Measurements from ENCODE around the gene CST6. TPM values are rescaled to one million over a fixed set of nuclear protein-coding genes. Genes with fewer than 3 reads are reported as not detected.

The CST6 gene
- total and polyA plus RNA-seq, 2 of the 13 experiments (the other 11 are each of a cell fraction or from before 2014, with no cell fraction given): not detected

DNA sequence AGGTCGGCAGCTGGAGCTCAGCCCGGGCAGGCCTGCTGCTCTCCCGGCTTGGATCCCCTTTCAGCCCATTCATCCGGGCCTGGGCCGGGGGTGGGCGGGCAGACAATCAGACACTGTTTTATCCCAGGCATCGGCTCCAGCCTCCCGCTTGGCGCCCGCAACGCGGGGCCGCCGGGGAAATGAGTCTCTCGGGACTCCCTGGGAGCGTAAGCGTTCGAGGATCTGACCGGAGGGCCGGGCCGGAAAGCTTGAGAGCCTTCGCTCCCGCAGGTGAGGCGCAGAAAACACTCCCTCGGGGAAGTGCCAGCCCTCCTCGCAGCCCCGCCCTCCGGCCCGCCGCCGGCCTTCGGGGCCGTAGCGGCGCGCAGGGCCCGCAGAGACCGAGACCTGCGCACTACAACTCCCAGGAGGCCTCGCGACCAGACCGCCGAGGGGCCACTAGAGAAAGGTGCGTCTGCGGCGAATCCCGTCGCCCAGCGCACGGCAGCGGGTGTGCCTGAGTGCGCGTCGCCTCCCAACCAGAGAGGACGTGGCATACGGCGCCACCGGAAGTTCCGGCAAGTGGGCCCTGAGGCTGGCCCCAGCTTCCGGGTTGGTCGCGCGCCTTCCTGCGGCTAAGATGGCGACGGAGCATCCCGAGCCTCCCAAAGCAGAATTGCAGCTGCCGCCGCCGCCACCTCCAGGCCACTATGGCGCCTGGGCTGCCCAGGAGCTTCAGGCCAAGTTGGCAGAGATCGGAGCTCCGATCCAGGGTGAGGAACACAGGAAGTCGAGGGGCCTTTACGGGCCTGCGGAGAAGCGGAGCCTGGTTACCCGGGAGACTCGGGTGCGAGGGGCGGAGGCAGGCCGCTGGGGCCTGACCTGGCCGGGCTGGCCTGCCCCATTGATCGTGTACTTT lies 40.2 kb downstream of the CST6 start, which contains the start of gene SF3B2 (continued):
- TF ChIP-seq, protein P1, sequence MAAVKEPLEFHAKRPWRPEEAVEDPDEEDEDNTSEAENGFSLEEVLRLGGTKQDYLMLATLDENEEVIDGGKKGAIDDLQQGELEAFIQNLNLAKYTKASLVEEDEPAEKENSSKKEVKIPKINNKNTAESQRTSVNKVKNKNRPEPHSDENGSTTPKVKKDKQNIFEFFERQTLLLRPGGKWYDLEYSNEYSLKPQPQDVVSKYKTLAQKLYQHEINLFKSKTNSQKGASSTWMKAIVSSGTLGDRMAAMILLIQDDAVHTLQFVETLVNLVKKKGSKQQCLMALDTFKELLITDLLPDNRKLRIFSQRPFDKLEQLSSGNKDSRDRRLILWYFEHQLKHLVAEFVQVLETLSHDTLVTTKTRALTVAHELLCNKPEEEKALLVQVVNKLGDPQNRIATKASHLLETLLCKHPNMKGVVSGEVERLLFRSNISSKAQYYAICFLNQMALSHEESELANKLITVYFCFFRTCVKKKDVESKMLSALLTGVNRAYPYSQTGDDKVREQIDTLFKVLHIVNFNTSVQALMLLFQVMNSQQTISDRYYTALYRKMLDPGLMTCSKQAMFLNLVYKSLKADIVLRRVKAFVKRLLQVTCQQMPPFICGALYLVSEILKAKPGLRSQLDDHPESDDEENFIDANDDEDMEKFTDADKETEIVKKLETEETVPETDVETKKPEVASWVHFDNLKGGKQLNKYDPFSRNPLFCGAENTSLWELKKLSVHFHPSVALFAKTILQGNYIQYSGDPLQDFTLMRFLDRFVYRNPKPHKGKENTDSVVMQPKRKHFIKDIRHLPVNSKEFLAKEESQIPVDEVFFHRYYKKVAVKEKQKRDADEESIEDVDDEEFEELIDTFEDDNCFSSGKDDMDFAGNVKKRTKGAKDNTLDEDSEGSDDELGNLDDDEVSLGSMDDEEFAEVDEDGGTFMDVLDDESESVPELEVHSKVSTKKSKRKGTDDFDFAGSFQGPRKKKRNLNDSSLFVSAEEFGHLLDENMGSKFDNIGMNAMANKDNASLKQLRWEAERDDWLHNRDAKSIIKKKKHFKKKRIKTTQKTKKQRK (IDR thresholded peaks at IDR 0.05; ENCODE audit: low read length): no peak
- TF ChIP-seq ZSCAN12 (CRISPR knock-in tag; IDR thresholded peaks at IDR 0.05) (peak; percentile 20; the same call in 1 of the 2 replicates), MEF2D (CRISPR knock-in tag; IDR thresholded peaks at IDR 0.05) (peak; percentile 45), ZNF772 (CRISPR knock-in tag; IDR thresholded peaks at IDR 0.05) (peak; percentile 87), ZMYM2 (CRISPR knock-in tag; IDR thresholded peaks at IDR 0.05) (no peak), SOX6 (IDR thresholded peaks at IDR 0.05) (no peak), SOX6 (CRISPR knock-in tag; IDR thresholded peaks at IDR 0.05) (peak; percentile 47; the same call in 1 of the 2 replicates), NFYC (CRISPR knock-in tag; IDR thresholded peaks at IDR 0.05) (peak; percentile 90), FOSL2 (CRISPR knock-in tag; IDR thresholded peaks at IDR 0.05) (peak; percentile 15; the same call in 1 of the 2 replicates), KAT8 (CRISPR knock-in tag; IDR thresholded peaks at IDR 0.05) (peak; percentile 98), ZFP36L2 (CRISPR knock-in tag; IDR thresholded peaks at IDR 0.05) (no peak), RCOR2 (CRISPR knock-in tag; IDR thresholded peaks at IDR 0.05) (0 out of 2 replicates have a peak, but pooled peaks have one; percentile 5), ZNF331 (CRISPR knock-in tag; IDR thresholded peaks at IDR 0.05) (peak; percentile 49; the same call in 1 of the 2 replicates), IRF2 (CRISPR knock-in tag; IDR thresholded peaks at IDR 0.05) (peak; percentile 86)
- TF ChIP-seq, protein P2, sequence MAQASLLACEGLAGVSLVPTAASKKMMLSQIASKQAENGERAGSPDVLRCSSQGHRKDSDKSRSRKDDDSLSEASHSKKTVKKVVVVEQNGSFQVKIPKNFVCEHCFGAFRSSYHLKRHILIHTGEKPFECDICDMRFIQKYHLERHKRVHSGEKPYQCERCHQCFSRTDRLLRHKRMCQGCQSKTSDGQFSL (CRISPR knock-in tag; IDR thresholded peaks at IDR 0.05): 0 out of 2 replicates have a peak, but pooled peaks have one; percentile 59
- TF ChIP-seq, protein P3, sequence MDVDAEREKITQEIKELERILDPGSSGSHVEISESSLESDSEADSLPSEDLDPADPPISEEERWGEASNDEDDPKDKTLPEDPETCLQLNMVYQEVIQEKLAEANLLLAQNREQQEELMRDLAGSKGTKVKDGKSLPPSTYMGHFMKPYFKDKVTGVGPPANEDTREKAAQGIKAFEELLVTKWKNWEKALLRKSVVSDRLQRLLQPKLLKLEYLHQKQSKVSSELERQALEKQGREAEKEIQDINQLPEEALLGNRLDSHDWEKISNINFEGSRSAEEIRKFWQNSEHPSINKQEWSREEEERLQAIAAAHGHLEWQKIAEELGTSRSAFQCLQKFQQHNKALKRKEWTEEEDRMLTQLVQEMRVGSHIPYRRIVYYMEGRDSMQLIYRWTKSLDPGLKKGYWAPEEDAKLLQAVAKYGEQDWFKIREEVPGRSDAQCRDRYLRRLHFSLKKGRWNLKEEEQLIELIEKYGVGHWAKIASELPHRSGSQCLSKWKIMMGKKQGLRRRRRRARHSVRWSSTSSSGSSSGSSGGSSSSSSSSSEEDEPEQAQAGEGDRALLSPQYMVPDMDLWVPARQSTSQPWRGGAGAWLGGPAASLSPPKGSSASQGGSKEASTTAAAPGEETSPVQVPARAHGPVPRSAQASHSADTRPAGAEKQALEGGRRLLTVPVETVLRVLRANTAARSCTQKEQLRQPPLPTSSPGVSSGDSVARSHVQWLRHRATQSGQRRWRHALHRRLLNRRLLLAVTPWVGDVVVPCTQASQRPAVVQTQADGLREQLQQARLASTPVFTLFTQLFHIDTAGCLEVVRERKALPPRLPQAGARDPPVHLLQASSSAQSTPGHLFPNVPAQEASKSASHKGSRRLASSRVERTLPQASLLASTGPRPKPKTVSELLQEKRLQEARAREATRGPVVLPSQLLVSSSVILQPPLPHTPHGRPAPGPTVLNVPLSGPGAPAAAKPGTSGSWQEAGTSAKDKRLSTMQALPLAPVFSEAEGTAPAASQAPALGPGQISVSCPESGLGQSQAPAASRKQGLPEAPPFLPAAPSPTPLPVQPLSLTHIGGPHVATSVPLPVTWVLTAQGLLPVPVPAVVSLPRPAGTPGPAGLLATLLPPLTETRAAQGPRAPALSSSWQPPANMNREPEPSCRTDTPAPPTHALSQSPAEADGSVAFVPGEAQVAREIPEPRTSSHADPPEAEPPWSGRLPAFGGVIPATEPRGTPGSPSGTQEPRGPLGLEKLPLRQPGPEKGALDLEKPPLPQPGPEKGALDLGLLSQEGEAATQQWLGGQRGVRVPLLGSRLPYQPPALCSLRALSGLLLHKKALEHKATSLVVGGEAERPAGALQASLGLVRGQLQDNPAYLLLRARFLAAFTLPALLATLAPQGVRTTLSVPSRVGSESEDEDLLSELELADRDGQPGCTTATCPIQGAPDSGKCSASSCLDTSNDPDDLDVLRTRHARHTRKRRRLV (CRISPR knock-in tag; IDR thresholded peaks at IDR 0.05): peak; percentile 47; the same call in 1 of the 2 replicates
- TF ChIP-seq, protein P4, sequence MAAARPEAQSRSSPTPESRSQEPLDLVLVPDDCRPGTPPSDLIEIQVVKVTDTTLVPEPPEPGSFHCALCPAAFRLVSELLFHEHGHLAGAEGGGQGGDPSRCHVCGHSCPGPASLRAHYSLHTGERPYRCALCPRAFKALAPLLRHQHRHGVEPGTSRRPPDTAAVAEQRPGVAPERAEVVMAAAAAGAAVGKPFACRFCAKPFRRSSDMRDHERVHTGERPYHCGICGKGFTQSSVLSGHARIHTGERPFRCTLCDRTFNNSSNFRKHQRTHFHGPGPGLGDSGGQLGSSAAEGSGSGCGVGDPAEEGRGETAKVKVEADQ (CRISPR knock-in tag; IDR thresholded peaks at IDR 0.05; ENCODE audit: borderline replicate concordance): 0 out of 2 replicates have a peak, but pooled peaks have one; percentile 40
- TF ChIP-seq, protein P5, sequence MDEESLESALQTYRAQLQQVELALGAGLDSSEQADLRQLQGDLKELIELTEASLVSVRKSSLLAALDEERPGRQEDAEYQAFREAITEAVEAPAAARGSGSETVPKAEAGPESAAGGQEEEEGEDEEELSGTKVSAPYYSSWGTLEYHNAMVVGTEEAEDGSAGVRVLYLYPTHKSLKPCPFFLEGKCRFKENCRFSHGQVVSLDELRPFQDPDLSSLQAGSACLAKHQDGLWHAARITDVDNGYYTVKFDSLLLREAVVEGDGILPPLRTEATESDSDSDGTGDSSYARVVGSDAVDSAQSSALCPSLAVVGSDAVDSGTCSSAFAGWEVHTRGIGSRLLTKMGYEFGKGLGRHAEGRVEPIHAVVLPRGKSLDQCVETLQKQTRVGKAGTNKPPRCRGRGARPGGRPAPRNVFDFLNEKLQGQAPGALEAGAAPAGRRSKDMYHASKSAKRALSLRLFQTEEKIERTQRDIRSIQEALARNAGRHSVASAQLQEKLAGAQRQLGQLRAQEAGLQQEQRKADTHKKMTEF (CRISPR knock-in tag; IDR thresholded peaks at IDR 0.05): peak; percentile 96

Measured in HepG2 (cell line).